Activated T-cell treated with anti-CD3 and anti-CD28 coated beads, Interleukin-2, amount 50 U/mL, for 48 hours (primary cell): Measurements from ENCODE around the gene SPAG7.

Experiments used
- DNase-seq, 2 experiments: peaks; one replicate each; pipeline ENCODE4 v3.0.0-alpha.2; 2020

SPAG7 gene, protein sequence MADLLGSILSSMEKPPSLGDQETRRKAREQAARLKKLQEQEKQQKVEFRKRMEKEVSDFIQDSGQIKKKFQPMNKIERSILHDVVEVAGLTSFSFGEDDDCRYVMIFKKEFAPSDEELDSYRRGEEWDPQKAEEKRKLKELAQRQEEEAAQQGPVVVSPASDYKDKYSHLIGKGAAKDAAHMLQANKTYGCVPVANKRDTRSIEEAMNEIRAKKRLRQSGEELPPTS

DNA sequence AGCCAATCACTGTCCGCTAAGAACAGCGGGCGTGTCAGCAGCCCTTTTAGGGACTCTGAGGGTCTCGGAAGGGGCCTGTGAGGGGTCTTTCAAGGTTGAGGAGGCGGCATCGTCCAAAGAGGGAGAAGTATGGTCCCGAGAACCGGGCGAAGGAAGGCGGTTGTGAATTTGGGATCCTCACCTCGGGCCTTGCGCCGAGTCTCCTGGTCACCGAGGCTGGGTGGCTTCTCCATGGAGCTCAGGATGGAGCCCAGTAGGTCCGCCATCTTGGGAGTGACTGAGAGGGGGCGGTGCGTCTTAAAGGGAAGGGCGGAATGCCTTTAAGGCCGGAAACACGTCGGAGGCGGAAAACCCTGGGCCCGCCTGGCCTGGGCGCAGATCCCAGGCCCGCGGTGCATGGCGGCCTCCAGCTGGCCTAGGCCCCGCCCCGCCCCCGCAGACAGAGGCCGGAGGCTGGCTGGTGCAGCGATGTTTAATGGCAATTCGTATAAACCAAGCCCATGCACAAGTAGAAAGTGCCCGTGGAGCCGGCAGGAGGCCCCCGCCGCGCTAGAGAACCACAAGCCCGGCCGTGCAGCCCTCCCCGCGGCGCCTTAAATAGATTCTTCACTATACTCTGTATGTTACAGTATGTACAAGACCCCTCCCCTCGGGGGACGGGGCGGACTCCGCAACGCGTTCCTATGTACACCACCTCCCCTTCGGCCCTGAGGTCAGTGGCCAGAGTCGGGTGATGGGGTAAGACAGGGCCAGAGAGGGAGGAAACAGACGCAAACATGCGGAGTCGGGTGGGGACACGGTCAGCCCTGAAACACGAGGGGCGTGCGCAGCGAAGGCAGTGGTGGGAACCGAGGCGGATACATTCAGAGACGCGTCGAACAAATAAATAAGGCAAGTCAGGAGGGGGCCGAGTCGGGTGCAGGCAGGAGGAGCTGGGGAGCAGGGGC, at the start of gene SPAG7:
SPAG7 (minus strand) TSS at position 279 of the 947 bp plus-strand sequence; CDS start at position 266, 13 bp downstream.
- peak; percentile 96 to 97 for DNase-seq

DNA sequence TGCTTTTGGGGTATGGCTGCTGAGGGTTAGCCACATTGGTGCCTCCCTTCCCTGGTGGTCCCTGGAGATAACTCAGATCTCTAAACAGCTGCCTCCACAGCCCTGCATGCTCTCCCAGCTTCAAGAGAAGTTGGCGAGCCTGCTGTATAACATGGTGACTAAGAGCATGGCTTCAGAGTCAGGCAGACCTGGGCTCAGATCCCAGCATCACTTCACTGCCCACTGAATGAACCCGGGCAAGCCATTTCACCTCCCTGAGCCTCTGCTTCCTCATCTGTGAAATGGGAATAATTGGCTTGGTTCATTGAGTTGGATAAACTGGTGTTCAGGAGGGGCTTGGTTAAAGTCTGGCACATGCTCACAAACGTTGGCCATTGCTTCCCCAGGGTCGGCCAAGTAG, 46.7 kb upstream of the SPAG7 start:
- DNase-seq = no peak

DNA sequence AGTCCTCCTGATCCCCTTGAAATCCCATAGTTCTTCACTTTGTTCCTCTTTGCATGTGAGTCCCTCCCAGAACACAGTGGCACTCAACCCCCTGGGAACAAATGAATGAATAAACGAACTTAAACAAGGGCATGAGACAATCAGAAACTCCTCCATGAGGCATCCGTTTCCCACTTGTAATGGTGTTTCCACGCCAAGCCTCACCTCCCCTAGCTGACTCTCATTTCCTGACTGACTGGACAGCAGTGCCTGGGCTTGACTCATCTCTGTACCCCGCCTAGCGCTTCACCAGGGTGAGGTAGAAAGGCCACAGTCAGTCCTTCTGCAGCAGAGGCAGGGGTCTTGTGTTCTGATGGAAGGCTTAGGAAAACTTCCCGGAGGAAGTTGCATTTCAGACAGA, 44.3 kb upstream of the SPAG7 start:
- peak; percentile 57 to 65 for DNase-seq

DNA sequence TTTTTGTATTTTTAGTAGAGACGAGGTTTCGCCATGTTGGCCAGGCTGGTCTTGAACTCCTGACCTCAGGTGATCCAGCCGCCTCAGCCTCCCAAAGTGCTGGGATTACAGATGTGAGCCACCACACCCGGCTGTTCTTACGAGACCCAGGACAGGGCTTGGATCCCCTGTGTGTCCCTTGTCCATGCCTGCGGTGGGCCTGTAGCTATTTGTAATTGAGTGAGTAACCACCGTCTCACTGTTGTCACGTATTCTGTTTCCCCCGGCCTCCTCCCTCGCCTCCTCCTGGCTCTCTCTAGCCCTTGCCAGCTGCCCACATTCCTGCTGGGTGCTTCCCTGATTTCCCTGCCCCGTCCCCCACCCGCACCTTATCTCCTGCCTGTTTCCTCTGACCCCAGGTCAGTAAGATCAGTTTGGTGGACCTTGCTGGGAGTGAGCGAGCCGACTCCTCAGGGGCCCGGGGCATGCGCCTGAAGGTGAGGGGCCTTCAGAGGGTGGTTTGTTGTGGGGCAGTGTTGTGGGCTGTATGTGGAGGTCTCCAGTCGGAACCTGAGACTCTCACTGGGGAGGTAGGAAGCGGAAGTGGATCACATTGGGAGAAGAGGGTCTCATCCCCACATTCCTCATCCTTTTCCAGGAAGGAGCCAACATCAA, 35.7 kb upstream of the SPAG7 start:
- no peak for DNase-seq

DNA sequence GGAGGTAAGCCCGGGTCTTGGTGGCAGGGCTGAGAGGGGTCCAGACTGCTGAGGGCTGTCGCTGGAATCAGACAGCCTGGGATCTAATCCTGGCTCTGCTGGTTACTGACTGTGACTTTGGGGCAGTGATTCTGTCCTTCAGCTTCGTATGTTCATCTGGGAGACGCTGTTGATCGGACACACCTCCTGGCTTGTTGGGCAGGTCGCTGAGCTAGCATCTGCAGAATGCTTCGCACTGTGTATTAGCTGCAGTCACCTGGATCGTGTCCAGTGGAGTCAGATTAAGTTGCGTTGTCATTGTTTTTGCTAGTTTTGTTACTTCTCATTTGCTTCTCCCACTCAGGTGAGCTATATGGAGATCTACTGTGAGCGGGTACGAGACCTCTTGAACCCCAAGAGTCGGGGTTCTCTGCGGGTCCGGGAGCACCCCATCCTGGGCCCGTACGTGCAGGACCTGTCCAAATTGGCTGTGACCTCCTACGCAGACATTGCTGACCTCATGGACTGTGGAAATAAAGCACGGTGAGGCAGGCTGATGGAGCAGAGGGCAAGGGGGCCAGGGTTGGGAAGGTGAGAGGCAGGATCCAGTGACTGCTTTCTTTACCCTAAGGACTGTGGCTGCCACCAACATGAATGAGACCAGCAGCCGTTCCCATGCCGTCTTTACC, 34.6 kb upstream of the SPAG7 start:
- DNase-seq = no peak

DNA sequence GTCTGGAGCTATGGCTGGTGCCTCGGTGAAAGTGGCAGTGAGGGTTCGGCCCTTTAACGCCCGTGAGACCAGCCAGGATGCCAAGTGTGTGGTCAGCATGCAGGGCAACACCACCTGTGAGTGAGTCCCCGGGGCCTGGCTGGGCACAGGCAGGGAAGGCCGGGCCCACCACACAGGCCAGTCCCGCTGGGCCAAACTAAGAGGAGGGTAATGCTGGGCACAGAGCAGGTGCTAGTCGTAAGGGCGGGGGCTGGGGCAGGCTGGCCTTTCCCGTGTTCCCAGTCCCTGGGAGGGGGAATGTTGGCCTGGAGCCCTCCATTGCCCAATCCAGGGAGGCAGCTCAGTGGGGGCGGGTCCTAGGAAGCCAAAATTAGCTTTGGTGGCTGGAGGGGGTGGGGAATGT, 32.6 kb upstream of the SPAG7 start:
- DNase-seq = no peak

DNA sequence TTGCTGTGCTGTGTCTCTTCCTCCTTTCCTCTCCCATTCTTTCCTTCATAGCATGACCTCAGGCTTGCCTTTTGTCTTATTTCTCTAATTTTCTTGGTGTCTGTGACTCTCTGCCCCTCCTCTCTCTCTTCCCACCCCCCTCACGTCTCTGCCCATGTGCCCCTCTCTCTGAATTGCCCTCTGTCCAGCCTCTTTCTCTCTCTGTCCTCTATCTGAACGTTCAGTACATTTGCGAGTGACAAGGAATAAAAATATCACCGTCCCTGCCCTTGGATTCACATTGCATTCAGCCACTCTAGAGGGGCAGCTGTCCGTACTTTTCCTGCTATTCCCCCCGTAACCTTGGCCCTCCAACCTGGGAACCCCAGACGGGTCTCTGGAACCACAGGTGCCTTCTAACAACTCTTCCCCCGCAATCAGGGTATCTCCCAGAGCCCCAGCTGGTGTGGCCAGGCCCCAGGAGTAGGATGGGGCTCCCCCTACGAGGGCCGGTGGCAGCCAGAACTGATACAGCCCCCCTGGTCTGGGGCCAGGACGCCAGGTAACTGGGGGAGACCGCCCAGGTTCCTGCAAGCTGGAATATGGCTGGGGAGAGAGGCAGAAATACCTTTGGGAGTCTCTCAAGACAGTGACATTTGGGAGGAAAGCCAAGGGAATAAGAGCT, 31.9 kb upstream of the SPAG7 start:
- DNase-seq = no peak

DNA sequence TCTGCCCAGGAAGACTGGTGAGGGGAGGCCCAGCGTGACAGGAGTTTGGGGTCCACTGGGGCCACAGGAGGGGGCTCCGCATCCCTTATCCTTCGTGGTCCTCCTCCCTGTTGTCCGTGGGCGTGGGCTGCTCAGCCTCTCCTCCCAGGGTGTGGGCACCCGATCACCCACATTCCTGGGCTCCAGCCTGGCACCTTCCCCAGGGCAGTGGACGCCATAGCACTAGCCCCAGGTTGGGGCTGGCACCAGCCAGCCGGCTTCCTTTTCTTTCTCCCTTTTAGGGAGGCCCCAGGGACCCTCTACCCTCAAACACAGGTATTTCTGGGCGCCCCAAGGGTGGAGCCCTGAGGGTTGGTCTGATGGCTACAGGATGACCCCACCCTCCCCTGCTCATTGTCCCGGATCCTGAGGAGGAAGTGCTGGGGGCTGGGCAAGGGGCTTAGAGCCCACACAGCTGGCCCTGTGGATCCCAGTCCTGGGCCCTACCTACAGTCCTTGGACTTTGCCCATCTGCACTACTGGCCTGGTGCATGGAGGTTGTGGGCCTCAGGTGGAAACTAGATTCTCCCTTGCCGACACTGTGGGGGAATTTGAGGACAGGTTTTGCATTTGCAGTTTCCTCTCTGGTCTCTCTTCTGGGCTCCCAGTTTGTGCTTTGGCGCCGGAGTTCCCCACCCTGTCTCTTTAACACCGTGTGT, 31.3 kb upstream of the SPAG7 start:
- DNase-seq = peak in 1 of 2 experiments; percentile 26

DNA sequence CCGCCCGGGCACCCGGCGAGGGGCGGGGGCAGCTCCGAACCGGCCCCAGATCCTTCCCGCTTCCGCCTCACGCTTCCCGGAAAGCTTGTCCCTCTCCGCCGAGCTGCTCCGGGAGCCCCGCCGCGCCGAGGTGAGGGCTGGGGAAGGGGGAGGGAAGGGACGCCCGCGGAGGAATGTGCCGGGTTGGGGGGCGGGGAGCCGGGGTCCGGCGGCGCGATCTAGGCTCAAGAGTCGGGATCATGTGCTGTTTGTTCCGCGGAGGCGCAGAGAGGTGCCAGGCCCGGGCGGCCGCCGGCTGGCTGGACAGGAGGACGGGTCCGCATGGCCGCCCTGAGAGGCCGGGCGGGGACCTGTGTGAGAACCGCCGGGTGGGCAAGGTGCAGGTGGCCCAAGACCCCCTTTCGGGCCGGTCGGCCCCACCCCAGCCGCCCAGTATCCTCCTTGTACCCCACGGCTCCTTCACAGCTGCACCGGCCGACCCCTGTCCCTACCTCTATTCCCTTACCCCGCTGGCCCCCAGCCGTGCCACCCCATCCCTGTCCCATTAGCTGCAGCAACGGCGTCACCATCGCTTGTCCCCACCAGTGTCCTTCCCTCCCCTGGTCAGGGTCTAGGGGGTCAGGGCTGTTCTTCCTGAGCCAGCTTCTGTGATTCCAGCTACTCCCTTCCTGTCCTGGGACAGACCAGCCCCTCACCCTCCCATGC, 30.6 kb upstream of the SPAG7 start:
- DNase-seq = peak in 1 of 2 experiments; percentile 38

DNA sequence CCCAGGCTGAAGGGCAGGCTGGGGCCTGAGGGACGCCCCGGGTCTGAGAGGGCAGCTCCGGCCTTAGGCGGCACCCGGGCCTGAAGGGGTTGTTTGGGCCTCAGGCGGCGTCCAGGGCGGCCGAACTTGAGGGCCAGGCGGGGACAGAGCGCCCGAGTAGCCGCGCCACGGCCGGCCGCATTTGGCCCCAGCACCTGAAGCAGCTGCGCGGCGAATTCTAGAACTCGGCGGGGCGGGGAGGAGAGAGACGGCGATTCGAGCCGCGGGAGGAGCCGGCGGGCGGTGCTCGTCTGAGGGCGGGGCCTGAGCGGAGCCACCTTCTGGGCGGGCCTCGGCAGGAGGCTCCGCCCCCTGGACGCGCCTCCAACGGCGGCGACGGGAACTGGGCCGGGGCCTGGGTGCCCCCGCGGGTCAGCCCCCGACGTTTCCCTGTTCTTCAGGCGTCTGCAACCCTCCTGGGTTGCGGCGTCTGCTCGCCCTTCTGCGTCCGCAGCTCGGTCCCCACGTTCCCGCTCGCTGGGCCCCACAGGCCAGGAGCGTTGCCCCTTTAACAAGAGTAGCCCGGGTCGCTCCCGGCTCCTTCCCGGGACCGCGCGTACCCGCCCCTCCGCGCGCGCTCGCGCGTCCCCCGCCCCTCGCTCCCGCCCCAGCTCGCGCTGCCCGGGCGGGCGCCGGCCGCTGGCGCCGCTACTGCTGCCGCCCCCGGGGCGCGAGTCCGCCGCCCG, 29.8 kb upstream of the SPAG7 start, which contains the start of the genes INCA1 and KIF1C:
INCA1 (minus strand) TSS at position 221 of the 725 bp plus-strand sequence. CDS start 3,085 bp downstream, outside the sequence.
KIF1C (plus strand) TSS at position 649 of the 725 bp plus-strand sequence. CDS start 2,297 bp downstream, outside the sequence.
- peak; percentile 94 to 96 for DNase-seq

DNA sequence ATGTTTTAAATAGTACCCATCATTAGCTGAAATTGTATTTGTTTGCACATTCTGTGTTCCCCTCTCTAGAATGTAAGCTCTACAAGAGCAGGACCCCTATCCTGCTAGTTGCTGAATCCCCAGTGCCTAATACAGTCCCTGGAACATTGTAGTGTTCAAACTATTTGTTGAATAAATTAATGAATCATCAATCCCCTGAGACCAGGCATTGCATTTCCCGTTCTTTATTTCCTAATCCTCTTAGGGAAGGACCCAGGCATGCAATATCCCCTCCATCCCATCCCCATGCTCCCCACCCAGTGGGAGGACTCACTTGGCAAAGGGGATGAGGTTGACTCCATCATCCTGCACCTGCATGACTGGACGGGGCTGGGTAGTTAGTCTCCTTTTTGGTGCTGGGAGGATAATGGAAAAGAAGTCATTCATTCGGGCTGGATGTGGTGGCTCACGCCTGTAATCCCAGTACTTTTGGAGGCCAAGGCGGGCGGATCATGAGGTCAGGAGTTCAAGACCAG, 26.5 kb upstream of the SPAG7 start:
- DNase-seq = no peak

DNA sequence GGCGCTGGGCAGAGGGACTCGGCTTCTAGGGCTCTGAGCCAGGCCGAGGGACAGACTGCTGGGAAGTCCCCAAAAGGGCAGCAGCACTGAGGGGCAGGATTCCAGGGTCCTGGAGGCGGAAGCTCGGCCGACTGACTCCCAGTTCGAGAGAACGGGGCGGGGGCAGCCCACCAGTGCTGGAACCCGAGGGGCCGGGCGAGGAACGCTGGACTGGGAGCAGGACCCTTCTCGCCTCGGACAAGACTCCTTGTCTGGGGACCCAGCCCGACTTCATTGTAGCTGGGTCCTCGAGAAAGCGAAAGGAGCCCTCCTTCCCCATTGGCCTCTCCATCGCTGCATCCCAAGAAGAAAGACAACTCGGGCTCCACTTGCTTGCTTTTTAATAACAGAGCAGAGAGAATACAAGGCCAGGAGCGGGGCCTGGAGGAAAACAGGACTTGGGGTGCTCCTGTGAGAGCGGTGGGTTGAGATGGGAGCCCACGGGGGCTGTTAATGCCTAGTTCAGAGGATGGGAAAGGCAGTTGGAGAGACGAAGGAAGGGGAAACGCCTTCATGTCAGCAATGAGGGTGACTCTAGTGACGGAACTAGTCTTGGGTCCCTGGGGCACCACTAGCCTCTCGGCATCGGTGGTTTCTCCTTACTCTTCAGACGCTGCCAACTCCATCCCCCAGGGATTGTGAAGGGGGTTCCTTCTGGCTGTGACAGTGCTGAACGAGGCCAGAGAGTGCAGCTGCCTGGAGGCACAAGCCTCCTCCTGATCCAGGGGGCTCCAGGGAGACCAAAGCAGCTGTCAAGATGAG, 20.4 kb upstream of the SPAG7 start:
- DNase-seq = peak in 1 of 2 experiments; percentile 49

DNA sequence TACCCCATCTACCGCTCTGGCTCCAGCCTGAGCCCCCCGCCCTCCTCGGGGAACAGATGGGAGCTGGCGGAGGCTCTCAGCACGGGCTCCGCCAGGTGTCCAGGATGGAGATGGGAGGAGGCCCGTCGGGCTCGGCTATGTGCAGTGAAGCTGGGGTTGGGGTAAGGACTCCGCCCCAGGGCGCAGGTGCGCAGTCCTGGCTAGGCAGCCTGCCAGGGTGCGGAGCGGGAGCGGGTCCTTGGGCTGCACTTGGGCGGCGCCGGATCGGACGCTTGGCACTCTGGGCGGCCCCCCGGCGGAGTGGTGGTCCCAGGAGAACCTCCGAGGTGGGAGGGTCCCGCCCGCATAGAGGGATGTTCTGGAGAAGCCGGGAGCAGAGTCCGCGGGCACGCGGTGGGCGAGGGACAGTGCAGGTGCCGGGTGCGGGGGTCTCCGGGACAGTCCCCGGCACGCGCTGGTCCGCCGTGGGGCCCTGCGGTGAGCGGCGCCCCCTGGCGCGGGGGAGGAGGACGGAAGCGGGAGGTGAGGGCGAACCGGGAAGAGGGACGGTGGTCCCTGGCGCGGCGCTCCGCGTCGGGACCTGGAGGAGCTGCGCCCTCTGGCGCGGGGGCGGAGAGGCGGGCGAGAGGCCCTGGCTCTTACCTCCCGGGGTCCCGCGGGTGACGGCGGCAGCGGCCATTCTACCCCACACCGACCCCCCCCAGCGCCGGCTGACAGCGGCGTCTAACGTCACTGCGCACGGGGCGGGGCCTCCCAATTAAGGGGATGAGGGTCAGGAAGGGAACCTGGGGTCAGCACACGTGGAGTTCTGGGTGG, 19.5 kb upstream of the SPAG7 start, which contains the start of gene CAMTA2:
CAMTA2 (minus strand) TSS at position 725 of the 816 bp plus-strand sequence. CDS start 1,453 bp downstream, outside the sequence.
- peak; percentile 89 to 92 for DNase-seq

DNA sequence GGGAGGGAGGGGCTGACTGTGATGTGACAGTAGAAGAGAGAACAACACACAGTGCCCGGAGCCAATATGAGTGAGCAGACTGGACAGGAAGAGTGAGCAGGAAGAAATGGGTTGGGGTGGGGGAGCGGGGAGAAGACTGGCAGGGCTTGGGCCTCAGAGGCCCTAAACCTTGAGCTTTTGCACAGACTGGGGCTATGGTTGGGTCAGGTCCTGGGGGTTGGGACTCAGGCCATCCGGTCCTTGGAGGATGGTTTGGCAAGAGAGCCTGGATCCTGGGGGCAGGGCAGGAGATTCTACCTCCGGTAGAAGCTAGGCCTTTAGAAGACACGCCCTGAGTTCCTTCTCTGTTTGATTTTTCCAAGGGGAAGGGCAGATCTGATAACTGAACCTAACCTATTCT, 18.8 kb upstream of the SPAG7 start:
- DNase-seq = no peak

DNA sequence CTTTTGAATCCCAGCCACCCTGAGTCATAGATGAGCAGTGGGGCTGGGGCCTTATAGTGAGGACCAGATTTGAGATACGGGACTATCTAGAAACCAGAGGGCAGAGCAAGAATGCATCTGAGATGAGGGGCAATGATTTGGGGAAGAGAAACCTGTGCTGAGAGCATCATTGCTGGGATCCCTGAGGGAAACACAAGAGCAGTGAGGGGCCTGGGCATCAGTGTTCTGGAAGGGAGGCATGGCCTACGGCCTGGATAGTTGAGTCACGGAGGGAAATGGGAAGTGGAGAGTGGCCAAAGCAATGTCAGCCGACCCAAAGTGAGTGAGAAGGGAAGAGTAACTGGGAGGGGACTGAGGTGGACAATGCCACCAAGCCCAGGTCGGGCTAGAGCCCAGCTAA, 14.7 kb upstream of the SPAG7 start:
- DNase-seq = no peak

DNA sequence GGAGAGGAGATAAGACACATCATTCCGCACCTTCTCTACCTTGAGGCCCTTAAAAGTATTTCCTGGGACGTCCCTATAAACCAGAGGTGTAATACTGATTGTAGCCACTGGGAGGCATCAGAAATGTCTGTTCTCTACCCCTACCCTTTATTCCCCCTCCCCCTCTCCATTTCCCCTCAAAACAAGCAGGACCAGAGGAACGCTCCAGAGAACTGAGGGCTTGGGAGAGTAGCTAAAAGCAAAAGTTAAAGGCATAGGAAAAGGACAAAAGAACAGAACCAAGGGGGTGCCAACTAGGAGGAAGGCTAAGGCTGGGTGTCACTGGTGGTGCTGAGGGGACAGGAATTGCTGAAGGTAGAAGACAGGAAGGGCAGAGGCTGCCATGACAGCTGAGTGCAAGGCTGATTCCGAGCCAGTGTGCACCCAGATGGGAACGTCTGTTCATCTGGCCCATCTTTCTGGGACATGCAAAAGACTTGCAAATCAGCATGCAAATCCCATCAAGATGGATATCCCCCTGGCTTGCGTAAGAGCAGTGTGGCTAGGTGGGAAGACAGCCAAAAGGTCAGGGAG, 13.1 kb upstream of the SPAG7 start:
- DNase-seq = peak; percentile 43 to 56

DNA sequence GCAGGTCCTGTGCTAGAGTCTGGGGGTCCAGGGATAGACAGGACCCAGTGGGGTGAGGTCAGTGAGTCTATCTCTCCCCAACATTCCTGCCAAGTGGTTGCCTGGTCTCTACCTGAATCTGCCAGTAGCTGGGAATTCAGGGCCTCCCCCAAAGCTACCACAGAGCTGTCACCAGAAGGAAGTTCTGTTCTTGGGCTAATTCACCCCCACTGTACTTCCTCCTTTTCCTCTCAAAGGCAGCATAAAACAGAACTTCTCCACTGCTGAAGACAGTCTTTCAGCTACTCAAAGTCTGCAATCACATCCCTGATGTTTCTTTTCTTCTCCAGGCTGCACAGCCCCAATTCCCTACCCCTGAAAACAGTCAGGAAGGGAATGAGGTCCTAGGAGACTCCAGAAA, 11.1 kb upstream of the SPAG7 start:
- DNase-seq = no peak
